Left cardiac atrium (tissue), 4 donors: Measurements from ENCODE around the gene PTGER4. TPM values are rescaled to one million over a fixed set of nuclear protein-coding genes. Genes with fewer than 3 reads are reported as not detected.
"Not testable (repeated sequence)": the region's sequence is repeated elsewhere in the genome, so short reads cannot be mapped to it uniquely, and the experiment has no call there.

Experiments used
- ATAC-seq, 2 donors: fragments of 200-7000 bp; cut with Tn5 transposase; one replicate each; pipeline ENCODE4 v1.9.1; 2020; ENCODE audit warnings: mild to moderate bottlenecking in 2 of 2, moderate library complexity in 2 of 2
- DNase-seq: peaks from one replicate; pipeline ENCODE4 v3.0.0-alpha.2; 2020
- intact Hi-C, 2 donors: fragments of 100-400 bp; cut with DNase I; formaldehyde crosslinking; loops; one replicate each; pipeline versions ENCODE4 v1.14.1 to v1.15.1; 2022 to 2023
- long read RNA-seq: library from polyadenylated mRNA; unstranded; transcript quantifications from one replicate; pipeline ENCODE4 v2.0.0, GENCODE V29; 2021
- total RNA-seq, 2 donors: library from RNA; stranded (reverse); fragmentation: NEBNext Ultra II Directional; extraction: Animal tissue kit (Norgen Biotek cat#: 25700); gene quantifications; one replicate each; pipeline ENCODE4 v1.2.1, GENCODE V29; 2021
- donor health status: DM: no; HTN: yes; CAD: no.
- donor health status: DM: no; HTN: yes; CAD: no; lungs with severe emphysema.
- donor health status: DM: yes; HTN: yes; CAD: no.
- donor health status: Dilated cardiomyopathy.

The PTGER4 gene
- total RNA-seq = 1 to 10 TPM; 6.0 to 7.4 TPM
- long read RNA-seq, partial matches to known transcripts = 0 of 2 reads
- long read RNA-seq, other reads (novel, unspliced or antisense) = 2 of 2 reads

GRCh38 chr5:40679913-40680681, at the start of gene PTGER4:
Gene PTGER4, plus strand, starts transcription at chr5:40679915. Its CDS starts 1,079 bp downstream, at chr5:40680994.
- DNase-seq (no peak), ATAC-seq (no peak)
- intact Hi-C loops = loop anchor here in 1 of 2 donors (10.0 kb wide), 1 partner anchor 725 kb away; no protein-coding TSS in a partner anchor

DNA sequence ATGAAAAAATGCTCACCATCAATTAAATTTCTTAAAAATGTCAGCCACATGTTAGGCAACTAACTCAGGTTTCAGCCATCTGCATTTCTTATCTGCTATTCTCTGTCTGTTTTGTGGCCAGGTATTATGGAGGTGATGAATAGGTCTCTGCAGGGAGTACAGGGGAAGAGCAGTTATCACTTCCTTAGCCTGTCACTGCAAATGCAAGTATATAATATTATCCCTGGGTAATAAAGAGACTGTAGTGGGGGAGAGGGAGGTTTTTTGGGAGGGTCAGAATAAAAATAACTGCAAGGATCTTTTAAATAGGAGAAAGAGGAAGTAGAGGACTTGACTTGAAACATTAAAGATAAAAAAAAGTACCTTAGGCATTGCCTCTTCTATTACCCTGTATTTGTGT, 49.6 kb upstream of the PTGER4 start:
- DNase-seq (no peak), ATAC-seq (no peak)
- intact Hi-C loops = no loop called here

- DNase-seq = no peak
- ATAC-seq = no peak
- intact Hi-C loops = no loop called here
Measured at GRCh38 chr5:40631236-40631635, 48.5 kb upstream of the PTGER4 start.

- intact Hi-C loops = no loop called here
- ATAC-seq = no peak
- no peak for DNase-seq
Measured at GRCh38 chr5:40634154-40634553, 45.6 kb upstream of the PTGER4 start.

GRCh38 chr5:40634593-40634992, 45.1 kb upstream of the PTGER4 start:
- ATAC-seq = no peak
- no peak for DNase-seq
- intact Hi-C loops = no loop called here

- DNase-seq, intact Hi-C loops, ATAC-seq: not testable (repeated sequence)
Measured at GRCh38 chr5:40639531-40639930, 40.2 kb upstream of the PTGER4 start.

- intact Hi-C loops = no loop called here
- ATAC-seq = no peak
- DNase-seq = no peak
Measured at GRCh38 chr5:40646266-40646665, 33.4 kb upstream of the PTGER4 start.

- ATAC-seq (no peak), DNase-seq (no peak)
- intact Hi-C loops = no loop called here
Measured at GRCh38 chr5:40648150-40648549, 31.6 kb upstream of the PTGER4 start.

- ATAC-seq (peak in 1 of 2 donors; percentile 19), DNase-seq (no peak)
- intact Hi-C loops = no loop called here
Measured at GRCh38 chr5:40649463-40650030, 30.2 kb upstream of the PTGER4 start.

DNA sequence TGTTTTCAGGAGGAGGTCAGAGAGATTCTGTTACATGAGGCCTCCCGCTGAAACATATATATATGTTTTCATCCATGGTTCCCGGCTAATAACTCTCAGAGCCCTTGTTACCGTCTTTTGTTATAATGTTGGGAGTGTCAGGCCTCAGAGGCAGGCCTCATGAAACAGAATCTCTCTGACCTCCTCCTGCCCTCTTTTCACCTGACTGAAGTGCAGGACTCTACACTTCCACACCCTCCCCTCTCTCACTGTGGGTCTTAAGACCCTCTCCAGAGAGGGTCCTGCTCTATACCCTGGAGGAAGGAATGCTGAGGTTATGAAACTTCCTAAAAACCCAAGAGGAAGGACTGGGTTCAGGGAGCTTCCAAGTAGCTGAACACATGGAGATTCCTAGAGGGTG, 28.5 kb upstream of the PTGER4 start:
- intact Hi-C loops = no loop called here
- DNase-seq (no peak), ATAC-seq (no peak)

DNA sequence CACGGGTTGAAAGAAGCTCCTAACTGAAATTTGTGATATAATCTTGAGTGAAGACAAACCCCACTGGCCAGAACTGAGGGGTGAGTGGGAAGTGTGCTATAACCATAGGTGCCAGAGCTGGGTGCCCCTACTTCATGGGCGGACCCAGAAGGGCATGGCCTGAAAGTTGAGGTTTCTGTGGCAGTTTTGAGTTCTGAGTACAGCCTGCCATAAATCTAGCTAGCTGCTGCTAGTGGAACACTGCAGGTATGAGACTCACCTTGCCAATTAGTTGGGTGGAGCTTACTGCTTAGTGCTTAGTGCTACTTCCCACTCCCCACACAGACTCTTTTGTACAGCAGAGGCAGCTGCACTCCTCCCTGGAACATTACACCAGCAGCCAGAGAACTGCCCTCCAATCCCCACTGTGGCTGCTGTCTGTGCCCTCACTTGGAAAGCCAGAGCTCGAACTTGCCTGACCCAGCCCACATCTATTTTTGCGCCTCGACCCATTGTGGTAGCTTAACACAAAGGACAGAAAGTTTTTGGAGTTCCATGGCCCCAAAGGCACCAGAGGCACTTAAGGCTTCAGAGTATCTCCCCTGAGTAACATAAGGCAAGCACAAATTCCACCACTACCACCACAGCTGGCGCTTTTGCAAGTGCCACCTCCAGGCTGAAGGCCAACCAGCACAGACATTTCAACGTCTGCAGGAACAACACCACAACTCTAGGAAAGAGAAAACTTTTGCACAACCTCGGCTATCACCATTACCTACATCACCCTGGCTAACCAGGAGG, 27.1 kb upstream of the PTGER4 start:
- no peak for DNase-seq
- intact Hi-C loops = no loop called here

DNA sequence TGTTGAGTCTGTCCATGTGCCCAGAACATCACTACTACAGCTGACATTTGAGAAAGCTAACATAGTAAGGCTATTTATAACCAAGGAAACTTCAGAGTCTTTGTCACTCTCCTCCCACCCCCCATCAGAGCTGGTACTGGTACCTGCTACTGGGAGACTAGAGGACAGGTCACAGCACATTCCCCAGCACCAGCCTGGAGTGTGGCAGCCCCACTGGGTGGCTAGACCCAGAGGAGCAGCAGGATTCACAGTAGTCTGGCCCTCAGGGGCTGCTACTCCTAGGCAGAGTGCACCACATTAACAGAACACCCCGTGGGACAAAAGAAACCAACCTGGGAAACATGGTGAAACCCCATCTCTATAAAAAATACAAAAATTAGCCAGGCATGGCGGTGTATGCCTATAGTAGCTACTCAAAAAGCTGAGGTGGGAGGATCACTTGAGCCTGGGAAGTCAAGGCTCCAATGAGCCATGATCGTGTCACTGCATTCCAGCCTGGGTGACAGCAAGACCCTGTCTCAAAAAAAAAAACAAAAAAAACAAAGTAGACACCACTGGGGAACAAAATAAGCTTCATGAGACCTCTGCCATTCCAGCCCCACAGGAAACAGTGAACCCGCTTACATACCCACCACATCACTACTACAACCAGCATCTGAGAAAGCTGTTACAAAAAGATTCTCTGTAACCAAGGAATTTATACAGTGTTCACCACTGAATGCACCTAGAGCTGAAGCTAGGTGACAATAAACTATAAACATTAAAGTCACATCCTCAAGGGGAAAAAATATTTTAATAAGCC, 26.3 kb upstream of the PTGER4 start:
- intact Hi-C loops = no loop called here
- DNase-seq = no peak
- no peak for ATAC-seq

More for the DNA sequence above, 27.1 kb upstream of the PTGER4 start:
- no peak for ATAC-seq

- ATAC-seq (no peak), DNase-seq (no peak)
- intact Hi-C loops = no loop called here
Measured at GRCh38 chr5:40654377-40654991, 25.2 kb upstream of the PTGER4 start.

- ATAC-seq = no peak
- intact Hi-C loops = no loop called here
- no peak for DNase-seq
Measured at GRCh38 chr5:40655138-40655537, 24.6 kb upstream of the PTGER4 start.

DNA sequence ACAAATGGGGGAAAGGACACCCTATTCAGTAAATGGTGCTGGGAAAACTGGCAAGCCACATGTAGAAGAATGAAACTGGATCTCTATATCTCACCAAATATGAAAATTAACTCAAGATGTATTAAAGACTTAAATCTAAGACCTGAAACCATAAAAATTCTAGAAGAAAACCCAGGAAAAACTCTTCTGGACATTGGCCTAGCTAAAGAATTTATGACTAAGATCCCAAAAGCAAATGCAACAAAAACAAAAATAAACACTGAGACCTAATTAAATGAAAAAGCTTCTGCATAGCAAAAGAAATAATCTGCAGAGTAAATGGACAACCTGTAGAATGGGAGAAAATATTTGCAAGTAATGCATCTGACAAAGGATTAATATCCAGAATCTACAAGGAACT, 23.6 kb upstream of the PTGER4 start:
- DNase-seq, ATAC-seq, intact Hi-C loops: not testable (repeated sequence)

DNA sequence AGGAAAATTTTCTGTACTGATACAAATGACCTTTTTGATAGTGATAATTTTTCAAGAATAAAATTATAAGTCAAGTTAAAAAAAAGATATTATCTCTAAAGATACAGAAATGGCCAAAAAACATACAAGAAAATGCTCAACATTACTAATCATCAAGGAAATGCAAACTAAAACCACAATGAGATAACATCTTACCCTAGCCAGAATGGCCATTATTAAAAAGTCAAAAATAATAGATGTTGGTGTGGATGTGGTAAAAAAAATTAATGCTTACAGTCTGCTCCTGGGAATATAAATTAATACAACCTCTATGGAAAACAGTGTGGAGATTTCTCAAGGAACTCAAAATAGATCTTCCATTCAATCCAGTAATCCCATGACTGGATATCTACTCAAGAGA, 22.9 kb upstream of the PTGER4 start:
- intact Hi-C loops = no loop called here
- DNase-seq (no peak), ATAC-seq (no peak)

DNA sequence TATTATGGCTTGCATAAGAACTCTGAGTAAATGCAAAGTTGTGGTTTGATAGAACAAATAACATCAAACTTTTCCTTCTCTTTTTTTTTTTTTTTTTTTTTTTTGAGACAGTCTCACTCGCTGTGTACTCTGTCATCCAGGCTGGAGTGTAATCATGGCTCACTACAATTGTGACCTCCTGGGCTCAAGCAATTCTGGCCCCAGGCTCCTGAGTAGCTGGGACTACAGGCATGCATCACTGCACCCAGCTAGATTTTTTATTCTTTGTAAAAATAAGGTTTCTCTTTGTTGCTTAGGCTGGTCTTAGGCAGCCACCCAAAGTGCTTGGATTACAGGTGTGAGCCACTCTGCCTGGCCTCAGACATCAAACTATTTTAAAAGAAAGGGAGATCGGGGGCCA, 19.0 kb upstream of the PTGER4 start:
- intact Hi-C loops = no loop called here
- DNase-seq (no peak), ATAC-seq (no peak)

DNA sequence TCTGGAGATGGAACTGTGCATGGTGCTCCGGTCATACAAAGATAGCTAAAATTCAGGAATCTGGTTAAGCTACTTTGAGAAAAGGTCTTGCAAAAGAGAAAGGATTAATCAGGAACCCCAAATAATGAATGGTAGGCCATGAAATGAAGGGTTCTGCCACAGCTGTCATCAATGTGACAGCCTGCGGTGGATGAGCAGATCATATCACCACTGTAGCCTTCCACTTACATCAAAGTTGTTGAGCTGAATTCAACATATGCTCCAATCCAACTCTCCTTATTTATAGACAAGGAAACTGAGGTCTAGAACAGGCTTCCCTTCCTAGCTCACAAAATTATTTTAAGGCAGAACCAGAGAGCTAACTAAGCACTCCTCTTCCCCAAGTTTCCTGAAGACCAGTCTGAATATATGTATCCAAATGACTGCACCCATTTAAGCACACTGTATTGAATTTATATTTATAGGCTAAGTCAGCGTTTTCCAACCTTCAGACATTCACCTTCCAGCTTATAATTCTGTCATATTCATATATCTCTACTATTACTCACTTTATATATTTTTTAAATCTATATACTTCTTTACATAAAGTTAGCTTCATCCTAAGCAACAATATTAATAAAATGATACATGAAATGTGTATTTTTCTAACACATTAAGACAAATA, 13.9 kb upstream of the PTGER4 start:
- DNase-seq (no peak), ATAC-seq (no peak)
- intact Hi-C loops = no loop called here
